ENCODE results near the gene NCOA7.

The NCOA7 gene

GRCh38 chr6:125836466-125836865 is 45.7 kb downstream of the NCOA7 start:
- Histone ChIP-seq H3K9me3 (ENCODE audit: insufficient read depth, low read length) (no peaks in the 10 kb centered on the region), H3K4me1 (ENCODE audit: insufficient read depth, insufficient read length) (no peaks in the 10 kb centered on the region), H3K27me3 (ENCODE audit: insufficient read depth, insufficient read length) (no peaks in the 10 kb centered on the region), H3K4me3 (ENCODE audit: insufficient read length, low read depth) (no peak overlapping the region), H3K36me3 (ENCODE audit: insufficient read depth, insufficient read length, low read length) (no peaks in the 10 kb centered on the region), H3K9ac (ENCODE audit: insufficient read length, low read depth) (no peak overlapping the region)
- TF ChIP-seq YY1 (IDR thresholded peaks at IDR 0.05; ENCODE audit: insufficient read depth, insufficient read length) (no peak), ZNF274 (IDR thresholded peaks at IDR 0.05; ENCODE audit: low read depth, low read length) (no peak), SUZ12 (IDR thresholded peaks at IDR 0.05; ENCODE audit: extremely low read depth, insufficient read depth, insufficient read length) (no peak)
- DNase-seq (ENCODE audit: low read depth, low spot score) = no peak

- Histone ChIP-seq H3K4me1 (ENCODE audit: insufficient read depth, insufficient read length) (no peaks in the 10 kb centered on the region), H3K9me3 (ENCODE audit: insufficient read depth, low read length) (no peaks in the 10 kb centered on the region), H3K36me3 (ENCODE audit: insufficient read depth, insufficient read length, low read length) (no peaks in the 10 kb centered on the region), H3K4me3 (ENCODE audit: insufficient read length, low read depth) (no peak overlapping the region), H3K9ac (ENCODE audit: insufficient read length, low read depth) (no peak overlapping the region), H3K27me3 (ENCODE audit: insufficient read depth, insufficient read length) (no peaks in the 10 kb centered on the region)
- no peak for DNase-seq (ENCODE audit: low read depth, low spot score)
- no peak for TF ChIP-seq ZNF274 (IDR thresholded peaks at IDR 0.05; ENCODE audit: low read depth, low read length)
- no peak for TF ChIP-seq SUZ12 (IDR thresholded peaks at IDR 0.05; ENCODE audit: extremely low read depth, insufficient read depth, insufficient read length)
- no peak for TF ChIP-seq YY1 (IDR thresholded peaks at IDR 0.05; ENCODE audit: insufficient read depth, insufficient read length)
These were observed 48.7 kb downstream of the NCOA7 start for GRCh38 chr6:125839471-125839870.

- no peak for DNase-seq (ENCODE audit: low read depth, low spot score)
- H3K9me3 ChIP-seq (ENCODE audit: insufficient read depth, low read length) = no peaks in the 10 kb centered on the region
- H3K4me1 ChIP-seq (ENCODE audit: insufficient read depth, insufficient read length) = no peaks in the 10 kb centered on the region
- no peaks in the 10 kb centered on the region for H3K36me3 ChIP-seq (ENCODE audit: insufficient read depth, insufficient read length, low read length)
- H3K4me3 ChIP-seq (ENCODE audit: insufficient read length, low read depth) = no peak overlapping the region
- TF ChIP-seq ZNF274 (IDR thresholded peaks at IDR 0.05; ENCODE audit: low read depth, low read length) (no peak), YY1 (IDR thresholded peaks at IDR 0.05; ENCODE audit: insufficient read depth, insufficient read length) (no peak), SUZ12 (IDR thresholded peaks at IDR 0.05; ENCODE audit: extremely low read depth, insufficient read depth, insufficient read length) (no peak)
- no peaks in the 10 kb centered on the region for H3K27me3 ChIP-seq (ENCODE audit: insufficient read depth, insufficient read length)
- H3K9ac ChIP-seq (ENCODE audit: insufficient read length, low read depth) = no peak overlapping the region
These were observed 49.1 kb downstream of the NCOA7 start for GRCh38 chr6:125839879-125840278.

GRCh38 chr6:125841356-125842090 is 50.8 kb downstream of the NCOA7 start:
- Histone ChIP-seq H3K9me3 (ENCODE audit: insufficient read depth, low read length) (no peaks in the 10 kb centered on the region), H3K4me3 (ENCODE audit: insufficient read length, low read depth) (no peak overlapping the region), H3K9ac (ENCODE audit: insufficient read length, low read depth) (no peak overlapping the region), H3K4me1 (ENCODE audit: insufficient read depth, insufficient read length) (no peaks in the 10 kb centered on the region), H3K36me3 (ENCODE audit: insufficient read depth, insufficient read length, low read length) (no peaks in the 10 kb centered on the region), H3K27me3 (ENCODE audit: insufficient read depth, insufficient read length) (no peaks in the 10 kb centered on the region)
- DNase-seq (ENCODE audit: low read depth, low spot score) = no peak
- TF ChIP-seq ZNF274 (IDR thresholded peaks at IDR 0.05; ENCODE audit: low read depth, low read length) (no peak), SUZ12 (IDR thresholded peaks at IDR 0.05; ENCODE audit: extremely low read depth, insufficient read depth, insufficient read length) (no peak), YY1 (IDR thresholded peaks at IDR 0.05; ENCODE audit: insufficient read depth, insufficient read length) (no peak)

GRCh38 chr6:125842091-125842626 is 51.4 kb downstream of the NCOA7 start:
- TF ChIP-seq SUZ12 (IDR thresholded peaks at IDR 0.05; ENCODE audit: extremely low read depth, insufficient read depth, insufficient read length) (no peak), ZNF274 (IDR thresholded peaks at IDR 0.05; ENCODE audit: low read depth, low read length) (no peak), YY1 (IDR thresholded peaks at IDR 0.05; ENCODE audit: insufficient read depth, insufficient read length) (no peak)

GRCh38 chr6:125843593-125843992 is 52.8 kb downstream of the NCOA7 start:
- TF ChIP-seq ZNF274 (IDR thresholded peaks at IDR 0.05; ENCODE audit: low read depth, low read length) (no peak), YY1 (IDR thresholded peaks at IDR 0.05; ENCODE audit: insufficient read depth, insufficient read length) (no peak), SUZ12 (IDR thresholded peaks at IDR 0.05; ENCODE audit: extremely low read depth, insufficient read depth, insufficient read length) (no peak)
- no peak for DNase-seq (ENCODE audit: low read depth, low spot score)

More at GRCh38 chr6:125842091-125842626, 51.4 kb downstream of the NCOA7 start:
- H3K4me1 ChIP-seq (ENCODE audit: insufficient read depth, insufficient read length) = no peaks in the 10 kb centered on the region
- H3K9me3 ChIP-seq (ENCODE audit: insufficient read depth, low read length) = no peaks in the 10 kb centered on the region
- no peak overlapping the region for H3K9ac ChIP-seq (ENCODE audit: insufficient read length, low read depth)
- H3K4me3 ChIP-seq (ENCODE audit: insufficient read length, low read depth) = no peak overlapping the region
- no peaks in the 10 kb centered on the region for H3K27me3 ChIP-seq (ENCODE audit: insufficient read depth, insufficient read length)
- no peaks in the 10 kb centered on the region for H3K36me3 ChIP-seq (ENCODE audit: insufficient read depth, insufficient read length, low read length)
- no peak for DNase-seq (ENCODE audit: low read depth, low spot score)

GRCh38 chr6:125844989-125845388 is 54.2 kb downstream of the NCOA7 start:
- Histone ChIP-seq H3K4me3 (ENCODE audit: insufficient read length, low read depth) (no peak overlapping the region), H3K4me1 (ENCODE audit: insufficient read depth, insufficient read length) (no peaks in the 10 kb centered on the region), H3K27me3 (ENCODE audit: insufficient read depth, insufficient read length) (no peaks in the 10 kb centered on the region), H3K36me3 (ENCODE audit: insufficient read depth, insufficient read length, low read length) (no peaks in the 10 kb centered on the region), H3K9ac (ENCODE audit: insufficient read length, low read depth) (no peak overlapping the region), H3K9me3 (ENCODE audit: insufficient read depth, low read length) (no peaks in the 10 kb centered on the region)
- no peak for DNase-seq (ENCODE audit: low read depth, low spot score)
- TF ChIP-seq ZNF274 (IDR thresholded peaks at IDR 0.05; ENCODE audit: low read depth, low read length) (no peak), SUZ12 (IDR thresholded peaks at IDR 0.05; ENCODE audit: extremely low read depth, insufficient read depth, insufficient read length) (no peak), YY1 (IDR thresholded peaks at IDR 0.05; ENCODE audit: insufficient read depth, insufficient read length) (no peak)

More at GRCh38 chr6:125843593-125843992, 52.8 kb downstream of the NCOA7 start:
- H3K27me3 ChIP-seq (ENCODE audit: insufficient read depth, insufficient read length) = no peaks in the 10 kb centered on the region
- H3K4me3 ChIP-seq (ENCODE audit: insufficient read length, low read depth) = no peak overlapping the region
- H3K9ac ChIP-seq (ENCODE audit: insufficient read length, low read depth) = no peak overlapping the region
- no peaks in the 10 kb centered on the region for H3K4me1 ChIP-seq (ENCODE audit: insufficient read depth, insufficient read length)
- no peaks in the 10 kb centered on the region for H3K9me3 ChIP-seq (ENCODE audit: insufficient read depth, low read length)
- H3K36me3 ChIP-seq (ENCODE audit: insufficient read depth, insufficient read length, low read length) = no peaks in the 10 kb centered on the region
